ENCODE results near the gene PRKG1.

GRCh38 chr10:52048051-52048450, 973.8 kb downstream of the PRKG1 start:
- TF ChIP-seq CTCF (IDR thresholded peaks at IDR 0.05) (no peak), E2F1 (CRISPR knock-in tag; IDR thresholded peaks at IDR 0.05) (no peak), ZNF532 (CRISPR knock-in tag; IDR thresholded peaks at IDR 0.05; ENCODE audit: borderline replicate concordance) (no peak), ZSCAN18 (CRISPR knock-in tag; IDR thresholded peaks at IDR 0.05) (no peak), MAX (CRISPR knock-in tag; IDR thresholded peaks at IDR 0.05) (no peak), E2F5 (CRISPR knock-in tag; IDR thresholded peaks at IDR 0.05) (no peak), USF2 (CRISPR knock-in tag; IDR thresholded peaks at IDR 0.05) (no peak), CREM (CRISPR knock-in tag; IDR thresholded peaks at IDR 0.05) (no peak), ATF2 (CRISPR knock-in tag; IDR thresholded peaks at IDR 0.05; ENCODE audit: borderline replicate concordance, low read depth) (no peak)

Measured in WTC11 (cell line).